Epidermal melanocyte (primary cell): ENCODE results near the gene HS6ST3.
A peak's percentile ranks its signal among the peaks of the same experiment; 100 is the strongest.
"Not testable (repeated sequence)": the region's sequence is repeated elsewhere in the genome, so short reads cannot be mapped to it uniquely, and the experiment has no call there.

Source experiments
- DNase-seq: peaks from one replicate; pipeline ENCODE4 v3.0.0; 2011; ENCODE audit warnings: low spot score; ENCODE audit not compliant: insufficient read length

HS6ST3 gene

GRCh38 chr13:96089749-96090239 is at the start of gene HS6ST3:
HS6ST3 (plus strand) TSS chr13:96090107.
- no peak for DNase-seq

DNA sequence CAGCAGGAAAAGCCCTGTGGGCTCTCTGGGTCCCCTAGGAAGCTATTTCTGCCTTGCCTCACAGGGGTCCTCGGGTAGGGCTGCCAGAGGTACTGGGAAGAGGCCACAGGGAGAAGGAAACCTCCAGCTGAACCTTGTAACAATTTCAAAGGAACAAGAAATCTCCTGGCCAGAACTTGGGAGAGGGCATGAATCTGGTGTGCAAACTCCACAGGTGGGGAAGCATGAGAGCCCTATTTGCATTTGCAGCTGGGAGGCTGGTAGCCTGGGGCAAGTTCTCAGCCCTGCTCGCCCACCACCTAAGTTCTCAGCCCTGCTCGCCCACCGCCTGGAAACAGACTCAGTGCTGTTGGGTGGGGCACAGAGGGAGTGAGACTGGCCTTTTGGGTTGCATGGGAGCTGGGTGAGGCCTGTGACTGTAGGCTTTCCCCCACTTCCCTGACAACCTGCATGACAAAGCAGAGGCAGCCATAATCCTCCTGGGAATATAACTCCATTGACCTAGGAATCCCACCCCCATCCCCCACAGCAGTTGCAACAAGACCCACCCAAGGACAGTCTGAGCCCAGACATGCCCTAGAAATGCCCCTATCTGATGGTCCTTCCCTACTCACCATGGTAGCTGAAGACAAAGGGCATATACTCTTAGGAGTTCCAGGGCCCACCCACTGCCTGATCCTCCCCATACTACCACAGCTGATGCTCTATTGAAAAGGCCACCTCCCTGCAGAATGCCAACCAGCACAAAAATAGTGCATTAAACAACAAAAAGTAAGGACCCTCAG is 48.4 kb upstream of the HS6ST3 start:
- no peak for DNase-seq

GRCh38 chr13:96044238-96044637 is 45.7 kb upstream of the HS6ST3 start:
- no peak for DNase-seq

DNA sequence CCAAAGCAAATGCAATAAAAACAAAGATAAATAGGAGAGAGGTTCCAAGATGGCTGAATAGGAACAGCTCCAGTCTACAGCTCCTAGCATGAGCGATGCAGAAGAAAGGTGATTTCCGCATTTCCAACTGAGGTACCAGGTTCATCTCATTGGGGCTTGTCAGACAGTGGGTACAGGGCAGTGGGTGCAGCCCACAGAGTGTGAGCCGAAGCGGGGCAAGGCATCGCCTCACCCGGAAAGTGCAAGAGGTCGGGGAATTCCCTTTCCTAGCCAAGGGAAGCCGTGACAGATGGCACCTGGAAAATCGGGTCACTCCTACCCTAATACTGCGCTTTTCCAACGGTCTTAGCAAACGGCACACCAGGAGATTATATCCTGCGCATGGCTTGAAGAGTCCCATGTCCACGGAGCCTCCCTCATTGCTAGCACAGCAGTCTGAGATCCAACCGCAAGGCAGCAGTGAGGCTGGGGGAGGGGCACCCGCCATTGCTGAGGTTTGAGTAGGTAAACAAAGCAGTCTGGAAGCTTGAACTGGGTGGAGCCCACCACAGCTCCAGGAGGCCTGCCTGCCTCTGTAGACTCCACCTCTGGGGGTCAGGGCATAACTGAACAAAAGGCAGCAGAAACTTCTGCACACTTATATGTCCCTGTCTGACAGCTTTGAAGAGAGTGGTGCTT is 43.3 kb upstream of the HS6ST3 start:
- DNase-seq: not testable (repeated sequence)

DNA sequence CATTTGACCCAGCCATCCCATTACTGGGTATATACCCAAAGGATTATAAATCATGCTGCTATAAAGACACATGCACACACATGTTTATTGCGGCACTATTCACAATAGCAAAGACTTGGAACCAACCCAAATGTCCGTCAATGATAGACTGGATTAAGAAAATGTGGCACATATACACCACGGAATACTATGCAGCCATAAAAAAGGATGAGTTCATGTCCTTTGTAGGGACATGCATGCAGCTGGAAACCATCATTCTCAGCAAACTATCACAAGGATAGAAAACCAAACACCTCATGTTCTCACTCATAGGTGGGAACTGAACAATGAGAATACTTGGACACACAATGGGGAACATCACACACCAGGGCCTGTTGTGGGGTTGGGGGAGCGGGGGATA is 39.0 kb upstream of the HS6ST3 start:
- not testable (repeated sequence) for DNase-seq

- not testable (repeated sequence) for DNase-seq
Measured at GRCh38 chr13:96051491-96051890, 38.4 kb upstream of the HS6ST3 start.

GRCh38 chr13:96051946-96052345 is 38.0 kb upstream of the HS6ST3 start:
- DNase-seq: not testable (repeated sequence)

DNA sequence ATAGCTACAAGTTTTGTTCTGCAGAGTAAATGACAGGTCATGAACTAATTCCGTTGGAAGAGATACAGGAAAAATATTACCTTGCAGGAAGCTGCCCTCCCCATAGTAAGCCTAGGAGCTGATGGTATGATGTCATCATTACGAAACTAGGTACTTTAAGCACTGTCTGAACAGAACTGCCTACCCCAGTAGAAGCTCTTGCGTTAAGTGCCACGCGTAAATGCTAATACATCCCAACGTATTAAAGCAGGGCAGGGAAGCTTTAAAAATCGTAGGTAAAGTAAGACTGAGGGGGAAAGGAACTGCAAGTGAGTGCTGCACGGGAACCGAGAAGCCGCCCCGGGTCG is 37.3 kb upstream of the HS6ST3 start:
- DNase-seq: peak; percentile 28

DNA sequence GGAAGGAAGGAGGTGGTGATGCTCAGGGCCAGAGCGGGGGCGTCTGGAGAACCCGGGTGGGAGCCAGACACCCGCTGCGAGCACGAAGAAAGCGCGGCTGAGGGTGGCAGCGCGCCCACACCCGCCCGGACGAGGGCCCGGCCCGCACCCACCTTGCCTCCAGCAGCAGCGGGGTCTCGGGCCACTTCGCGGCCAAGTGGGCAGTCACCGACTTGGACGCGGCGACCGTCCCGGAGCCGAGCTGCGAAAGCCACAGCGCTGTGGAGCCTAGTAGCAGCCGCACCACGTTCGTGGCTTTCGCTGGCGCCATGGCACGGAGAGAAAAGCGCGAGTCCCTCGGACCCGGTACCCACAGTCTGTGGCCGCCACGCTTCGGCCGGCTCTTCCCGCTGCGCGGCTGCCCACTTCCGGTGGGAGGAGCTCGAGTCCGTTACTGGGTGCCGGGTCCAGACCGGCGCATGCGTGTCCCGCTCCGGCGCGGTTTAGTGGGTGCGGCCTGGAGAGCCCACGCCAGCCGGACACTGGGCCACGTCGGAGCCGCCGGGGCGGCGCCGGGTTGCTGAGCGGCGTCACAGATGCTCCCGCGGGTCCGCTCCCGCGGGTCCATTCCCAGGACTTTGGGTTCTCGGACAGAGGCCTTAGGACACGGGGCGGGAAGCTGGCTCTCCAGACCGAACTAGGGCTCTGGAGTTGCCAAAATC is 36.8 kb upstream of the HS6ST3 start, which contains the start of gene UGGT2:
TSS of gene UGGT2 (minus strand) at position 399 of the 701 bp plus-strand sequence. CDS start at position 310, 89 bp downstream.
- DNase-seq: peak; percentile 96

GRCh38 chr13:96065849-96066248 is 24.1 kb upstream of the HS6ST3 start:
- no peak for DNase-seq

DNA sequence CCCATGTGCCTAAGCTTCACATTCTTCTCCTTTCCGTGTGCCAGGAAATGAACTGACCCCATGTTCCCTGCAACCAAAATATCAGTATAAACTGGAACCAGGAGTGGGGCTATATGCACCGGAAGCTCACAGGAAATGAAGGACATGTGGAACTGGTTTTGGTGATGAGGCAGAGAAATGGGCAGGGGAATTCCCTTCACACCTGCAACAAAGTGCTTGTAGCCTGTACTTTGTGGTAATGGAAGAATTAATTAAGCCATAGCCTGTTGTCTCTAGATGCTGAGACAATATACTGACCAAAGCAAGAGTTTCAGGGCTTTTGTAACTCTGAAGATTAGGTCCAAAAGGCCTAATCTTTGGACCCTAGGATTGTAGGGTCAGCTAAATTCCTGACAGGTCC is 21.2 kb upstream of the HS6ST3 start:
- DNase-seq: no peak

DNA sequence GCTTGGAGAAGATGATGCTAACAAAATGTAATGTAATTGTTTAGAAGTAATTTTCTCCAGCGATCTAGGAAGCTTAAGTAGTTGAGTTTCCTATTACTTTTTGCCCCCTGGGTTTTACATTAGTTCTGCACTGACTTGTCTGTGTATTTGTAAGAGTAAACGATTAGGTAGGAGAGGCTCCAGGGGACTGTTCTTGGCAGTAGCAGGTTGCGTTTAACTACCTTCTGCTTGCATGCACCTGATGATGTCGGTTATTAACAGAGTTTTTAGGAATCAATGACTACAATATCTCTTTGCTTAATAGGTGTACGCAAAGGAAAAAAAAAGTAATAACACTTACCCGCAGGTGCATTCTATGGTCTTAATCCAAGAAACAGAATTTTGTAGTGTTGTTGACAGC is 18.4 kb upstream of the HS6ST3 start:
- DNase-seq: no peak

- DNase-seq: no peak
Measured at GRCh38 chr13:96072392-96072791, 17.5 kb upstream of the HS6ST3 start.

DNA sequence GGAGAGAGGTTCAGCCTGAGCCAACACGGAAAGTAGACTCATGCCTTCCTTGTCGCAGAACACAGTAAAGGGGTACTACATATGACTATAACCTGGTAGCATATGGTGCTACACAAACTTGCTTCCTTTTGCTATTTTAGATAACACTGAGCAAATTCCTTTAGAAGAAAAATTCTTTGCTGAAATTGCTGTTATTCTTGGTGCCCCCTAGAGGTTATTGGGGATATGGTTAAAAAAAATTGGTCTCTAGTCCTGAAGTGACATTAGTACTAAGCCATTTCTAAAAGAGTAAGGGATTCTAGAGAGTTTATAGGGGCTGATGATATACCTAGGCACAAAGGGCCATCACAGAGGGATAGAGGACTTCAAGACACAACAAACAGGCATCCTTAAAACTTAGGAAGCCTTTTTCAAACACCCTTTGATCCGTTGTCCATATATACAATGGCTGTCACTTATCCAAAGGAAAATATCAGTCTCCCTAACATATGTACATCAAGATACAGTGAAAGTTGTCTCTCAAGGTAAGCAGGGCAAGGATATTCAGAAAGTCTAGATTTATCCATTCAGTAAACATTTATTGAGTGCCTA is 13.9 kb upstream of the HS6ST3 start:
- no peak for DNase-seq

DNA sequence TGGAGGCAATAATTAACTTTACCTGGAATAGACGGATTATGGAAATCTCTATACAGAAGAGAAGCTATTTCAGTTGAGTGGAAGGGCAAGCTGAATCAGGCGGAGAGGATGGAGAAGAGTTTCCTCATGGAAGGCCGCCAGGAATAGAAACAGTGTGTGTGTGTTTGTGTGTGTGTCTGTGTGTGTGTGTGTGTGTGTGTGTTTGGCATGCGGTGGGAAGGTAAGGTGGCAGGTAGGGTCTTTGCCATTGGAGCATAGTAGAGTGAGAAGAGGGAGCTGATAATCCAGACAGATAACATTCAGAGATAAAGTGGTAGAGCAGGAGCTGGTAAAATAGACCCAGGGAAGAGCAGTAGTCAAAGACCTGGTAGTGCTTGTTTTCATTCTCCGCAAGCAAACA is 9.2 kb upstream of the HS6ST3 start:
- DNase-seq: no peak

GRCh38 chr13:96081888-96082287 is 8.0 kb upstream of the HS6ST3 start:
- no peak for DNase-seq

GRCh38 chr13:96082640-96083039 is 7.3 kb upstream of the HS6ST3 start:
- no peak for DNase-seq

- no peak for DNase-seq
Measured at GRCh38 chr13:96086736-96087135, 3.2 kb upstream of the HS6ST3 start.

DNA sequence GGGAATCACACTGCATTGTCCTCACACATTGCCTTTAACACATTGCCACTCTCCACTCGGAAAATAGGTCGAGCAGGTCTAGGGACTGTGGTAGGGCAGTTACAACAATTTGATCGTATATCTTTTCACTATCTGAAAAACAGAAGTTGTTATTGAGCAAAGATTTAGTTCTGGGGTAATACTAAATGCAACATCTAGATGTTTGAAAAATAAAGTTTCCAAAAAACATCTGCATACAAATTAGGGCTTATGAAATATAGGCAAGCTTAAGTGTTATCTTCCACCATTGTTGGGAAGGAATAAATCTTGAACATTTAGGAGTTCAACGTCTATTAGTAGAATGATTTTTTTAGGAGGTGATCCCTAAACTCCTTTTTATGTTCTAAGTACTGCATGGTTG is 768 bp upstream of the HS6ST3 start:
- no peak for DNase-seq

DNA sequence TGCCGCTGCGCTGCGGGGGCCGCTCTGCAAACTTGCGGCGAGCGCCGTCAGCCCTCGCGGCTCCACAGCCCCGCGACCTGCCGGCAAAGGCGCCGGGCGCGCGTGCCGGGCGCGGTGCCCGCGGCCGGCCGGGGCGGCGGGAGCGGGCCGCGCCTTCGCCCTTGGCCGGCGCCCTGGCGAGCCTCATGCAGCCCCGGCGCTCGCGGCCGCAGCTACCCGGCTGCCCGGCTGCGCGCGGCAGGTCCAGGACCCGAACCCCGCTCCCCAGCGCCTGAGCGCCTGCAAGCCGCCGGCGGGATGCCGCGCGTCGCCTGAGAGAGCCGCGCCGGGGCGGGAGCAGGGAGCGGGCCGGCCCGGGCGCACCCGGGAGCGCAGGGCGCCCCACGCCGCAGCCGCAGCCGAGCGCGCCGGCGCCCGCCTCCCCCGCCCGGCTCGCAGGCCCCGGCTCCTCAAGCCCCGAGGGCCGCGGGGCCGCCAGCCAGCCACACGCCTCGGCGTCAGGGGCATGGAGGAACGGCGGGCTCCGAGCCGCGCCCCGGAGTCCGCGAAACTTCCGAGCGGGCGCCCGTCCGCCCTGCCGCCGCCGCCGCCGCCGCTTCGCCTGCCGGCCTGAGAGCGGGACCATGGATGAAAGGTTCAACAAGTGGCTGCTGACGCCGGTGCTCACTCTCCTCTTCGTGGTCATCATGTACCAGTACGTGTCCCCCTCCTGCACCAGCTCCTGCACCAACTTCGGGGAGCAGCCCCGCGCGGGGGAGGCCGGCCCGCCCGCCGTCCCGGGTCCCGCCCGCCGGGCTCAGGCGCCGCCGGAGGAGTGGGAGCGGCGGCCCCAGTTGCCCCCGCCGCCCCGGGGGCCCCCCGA is 564 bp downstream of the HS6ST3 start:
- DNase-seq: no peak
